BE2C (cell line): ENCODE data around the gene RNF213.
"Not testable (repeated sequence)": the region's sequence is repeated elsewhere in the genome, so short reads cannot be mapped to it uniquely, and the experiment has no call there.

Experiments
- DNase-seq: peaks from one replicate; pipeline ENCODE4 v3.0.0-alpha.2; 2020
- H3K27me3 ChIP-seq: fragments of 250-450 bp; sonication (Bioruptor Pico); 2 replicates; pipeline ENCODE4 v1.5.1; 2020; ENCODE audit warnings: mild to moderate bottlenecking
- H3K36me3 ChIP-seq: fragments of 250-450 bp; sonication (Bioruptor Pico); 2 replicates; pipeline ENCODE4 v1.5.1; 2020; ENCODE audit warnings: mild to moderate bottlenecking
- H3K4me1 ChIP-seq: fragments of 250-450 bp; sonication (Bioruptor Pico); 2 replicates; pipeline ENCODE4 v1.5.1; 2020
- H3K4me3 ChIP-seq: 2 replicates; pipeline ENCODE4 v1.5.1; 2011; ENCODE audit warnings: low read depth, low read length
- H3K9me3 ChIP-seq: fragments of 250-450 bp; sonication (Bioruptor Pico); 2 replicates; pipeline ENCODE4 v1.5.1; 2020
- TF ChIP-seq, protein P1 (sequence below): IDR thresholded peaks from 2 replicates; pipeline ENCODE4 v1.5.1; 2012; ENCODE audit warnings: mild to moderate bottlenecking, low read depth, low read length

RNF213 gene

DNA sequence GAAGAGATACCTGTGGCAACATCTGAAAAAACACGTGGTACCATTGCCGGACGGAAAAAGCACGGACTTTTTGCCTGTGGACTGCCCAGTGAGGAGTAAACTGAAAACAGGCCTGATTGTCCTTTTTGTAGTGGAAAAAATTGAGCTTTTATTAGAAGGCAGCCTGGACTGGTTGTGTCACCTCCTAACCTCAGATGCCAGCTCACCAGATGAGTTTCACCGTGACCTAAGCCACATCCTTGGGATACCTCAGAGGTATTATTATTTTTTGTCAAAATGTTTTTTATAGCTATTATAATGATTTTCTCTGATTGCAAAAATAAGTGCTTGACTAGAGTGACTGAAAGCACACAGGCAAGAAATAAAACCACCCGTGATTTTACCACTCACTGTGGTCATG lies 34.9 kb downstream of the RNF213 start:
- no peak for DNase-seq
- Histone ChIP-seq H3K36me3 (peaks cover 13% of the 10 kb centered on the region), H3K9me3 (no peaks in the 10 kb centered on the region; the same call in 1 of the 2 replicates), H3K27me3 (no peaks in the 10 kb centered on the region), H3K4me3 (no peak overlapping the region), H3K4me1 (no peaks in the 10 kb centered on the region)
- TF ChIP-seq, protein P1, sequence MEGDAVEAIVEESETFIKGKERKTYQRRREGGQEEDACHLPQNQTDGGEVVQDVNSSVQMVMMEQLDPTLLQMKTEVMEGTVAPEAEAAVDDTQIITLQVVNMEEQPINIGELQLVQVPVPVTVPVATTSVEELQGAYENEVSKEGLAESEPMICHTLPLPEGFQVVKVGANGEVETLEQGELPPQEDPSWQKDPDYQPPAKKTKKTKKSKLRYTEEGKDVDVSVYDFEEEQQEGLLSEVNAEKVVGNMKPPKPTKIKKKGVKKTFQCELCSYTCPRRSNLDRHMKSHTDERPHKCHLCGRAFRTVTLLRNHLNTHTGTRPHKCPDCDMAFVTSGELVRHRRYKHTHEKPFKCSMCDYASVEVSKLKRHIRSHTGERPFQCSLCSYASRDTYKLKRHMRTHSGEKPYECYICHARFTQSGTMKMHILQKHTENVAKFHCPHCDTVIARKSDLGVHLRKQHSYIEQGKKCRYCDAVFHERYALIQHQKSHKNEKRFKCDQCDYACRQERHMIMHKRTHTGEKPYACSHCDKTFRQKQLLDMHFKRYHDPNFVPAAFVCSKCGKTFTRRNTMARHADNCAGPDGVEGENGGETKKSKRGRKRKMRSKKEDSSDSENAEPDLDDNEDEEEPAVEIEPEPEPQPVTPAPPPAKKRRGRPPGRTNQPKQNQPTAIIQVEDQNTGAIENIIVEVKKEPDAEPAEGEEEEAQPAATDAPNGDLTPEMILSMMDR, result no peak

DNA sequence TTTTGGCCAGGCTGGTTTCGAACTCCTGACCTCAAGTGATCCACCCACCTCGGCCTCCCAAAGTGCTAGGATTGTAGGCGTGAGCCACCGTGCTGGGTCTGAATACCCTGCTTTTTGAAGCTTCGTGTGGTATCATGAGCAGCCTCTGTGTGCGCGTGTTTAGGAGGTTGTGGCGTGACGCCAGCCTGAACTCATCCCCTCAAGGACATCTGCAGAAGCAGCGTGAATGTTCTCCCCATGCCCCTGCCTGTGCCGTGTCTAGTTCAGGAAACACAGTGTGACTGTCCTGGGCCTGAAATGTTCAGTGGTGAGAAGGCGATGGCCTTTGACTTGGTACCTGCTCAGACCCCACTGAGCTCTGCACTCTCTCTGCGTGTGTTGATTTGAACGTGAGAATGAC lies 35.6 kb downstream of the RNF213 start:
- DNase-seq, result no peak
- no peaks in the 10 kb centered on the region; the same call in 1 of the 2 replicates for H3K9me3 ChIP-seq
- no peaks in the 10 kb centered on the region for H3K27me3 ChIP-seq
- TF ChIP-seq, protein P1, result no peak
- no peak overlapping the region for H3K4me3 ChIP-seq
- H3K4me1 ChIP-seq, result no peaks in the 10 kb centered on the region
- peaks cover 13% of the 10 kb centered on the region for H3K36me3 ChIP-seq

DNA sequence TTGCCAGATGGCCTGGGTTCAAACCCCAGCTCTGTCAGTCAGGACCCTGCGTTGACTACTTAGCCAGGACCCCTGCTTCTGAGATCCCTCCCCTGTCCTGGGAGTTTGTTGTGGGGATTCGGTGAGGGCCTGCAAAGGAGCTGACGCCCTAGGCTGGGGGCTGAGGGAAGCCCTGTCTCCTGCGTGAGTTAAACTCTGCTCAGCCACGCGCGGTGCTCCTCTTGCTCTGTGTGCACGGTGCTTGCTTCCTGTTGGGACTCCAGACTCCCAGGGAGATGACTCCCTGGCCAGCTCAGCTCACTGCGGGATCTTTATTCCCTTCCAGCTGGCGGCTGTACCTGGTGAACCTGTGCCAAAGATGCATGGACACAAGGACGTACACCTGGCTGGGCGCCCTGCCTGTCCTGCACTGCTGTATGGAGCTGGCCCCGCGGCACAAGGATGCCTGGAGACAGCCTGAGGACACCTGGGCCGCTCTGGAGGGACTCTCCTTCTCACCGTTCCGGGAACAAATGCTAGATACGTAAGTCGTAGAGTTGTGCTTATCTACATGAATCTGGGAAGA lies 37.4 kb downstream of the RNF213 start:
- Histone ChIP-seq H3K27me3 (no peaks in the 10 kb centered on the region), H3K36me3 (peaks cover 13% of the 10 kb centered on the region), H3K4me1 (no peaks in the 10 kb centered on the region), H3K9me3 (no peaks in the 10 kb centered on the region; the same call in 1 of the 2 replicates), H3K4me3 (no peak overlapping the region)
- TF ChIP-seq, protein P1, result no peak
- no peak for DNase-seq

DNA sequence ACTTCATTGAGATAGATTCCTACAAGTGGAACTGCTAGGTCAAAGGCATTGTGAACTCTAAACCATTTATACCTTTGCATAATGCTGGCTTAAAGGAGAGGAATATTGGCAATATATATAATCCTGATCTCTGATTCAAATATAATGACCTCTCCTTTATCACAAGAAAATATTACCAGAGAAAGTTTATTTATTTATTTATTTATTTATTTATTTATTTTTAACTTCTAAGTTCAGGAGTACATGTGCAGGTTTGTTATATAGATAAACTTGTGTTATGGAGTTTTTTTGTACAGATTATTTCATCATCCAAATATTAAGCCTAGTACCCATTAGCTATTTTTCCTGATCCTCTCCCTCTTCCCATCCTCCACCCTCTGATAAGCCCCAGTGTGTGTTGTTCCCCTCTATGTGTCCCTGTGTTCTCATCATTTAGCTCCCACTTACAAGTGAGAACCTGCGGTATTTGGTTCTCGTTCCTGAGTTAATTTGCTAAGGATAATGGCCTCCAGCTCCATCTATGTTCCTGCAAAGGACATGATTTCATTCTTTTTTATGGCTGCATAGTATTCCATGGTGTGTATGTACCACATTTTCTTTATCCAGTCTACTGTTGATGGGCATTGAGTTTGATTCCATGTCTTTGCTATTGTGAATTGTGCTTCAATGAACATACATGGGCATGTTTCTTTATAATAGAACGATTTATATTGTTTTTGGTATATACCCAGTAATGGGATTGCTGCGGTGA lies 38.9 kb downstream of the RNF213 start:
- not testable (repeated sequence) for DNase-seq, H3K9me3 ChIP-seq, H3K36me3 ChIP-seq, H3K4me1 ChIP-seq, H3K27me3 ChIP-seq, H3K4me3 ChIP-seq

DNA sequence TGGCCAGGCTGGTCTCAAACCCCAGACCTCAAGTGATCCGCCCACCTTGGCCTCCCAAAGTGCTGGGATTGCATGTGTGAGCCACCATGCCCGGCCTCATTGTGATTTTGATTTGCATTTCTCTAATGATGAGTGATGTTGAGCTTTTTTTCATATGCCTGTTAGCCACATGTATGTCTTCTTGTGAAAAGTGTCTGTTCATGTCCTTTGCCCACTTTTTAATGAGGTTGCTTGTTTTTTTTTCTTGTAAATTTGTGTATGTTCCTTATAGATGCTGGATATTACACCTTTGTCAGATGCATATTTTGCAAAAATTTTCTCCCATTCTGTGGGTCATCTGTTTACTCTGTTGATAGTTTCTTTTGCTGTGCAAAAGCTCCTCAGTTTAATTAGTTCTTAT lies 40.1 kb downstream of the RNF213 start:
- not testable (repeated sequence) for H3K36me3 ChIP-seq, H3K27me3 ChIP-seq, H3K9me3 ChIP-seq, H3K4me1 ChIP-seq, H3K4me3 ChIP-seq, DNase-seq

DNA sequence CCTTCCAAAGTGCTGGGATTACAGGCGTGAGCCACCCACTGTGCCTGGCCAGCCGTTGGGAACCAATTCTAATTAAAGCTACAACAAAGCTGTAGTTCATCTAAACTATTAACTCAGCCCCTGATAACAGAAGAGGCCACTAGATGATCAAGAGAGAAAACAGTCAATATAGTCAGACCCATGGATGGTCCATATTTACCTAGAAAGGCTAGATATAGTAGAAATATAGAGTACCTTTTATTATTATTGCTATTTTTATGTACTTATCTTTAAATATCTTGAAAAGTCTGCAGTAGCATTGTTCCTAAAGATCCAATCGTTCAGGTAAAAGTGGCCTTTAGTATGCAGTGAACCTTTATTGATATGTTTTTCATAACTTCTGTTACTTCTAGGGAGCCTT lies 43.2 kb downstream of the RNF213 start:
- no peaks in the 10 kb centered on the region for H3K27me3 ChIP-seq
- no peaks in the 10 kb centered on the region; the same call in 1 of the 2 replicates for H3K9me3 ChIP-seq
- H3K4me1 ChIP-seq, result no peaks in the 10 kb centered on the region
- DNase-seq, result no peak
- no peak overlapping the region for H3K4me3 ChIP-seq
- TF ChIP-seq, protein P1, result no peak
- H3K36me3 ChIP-seq, result peaks cover 4% of the 10 kb centered on the region

DNA sequence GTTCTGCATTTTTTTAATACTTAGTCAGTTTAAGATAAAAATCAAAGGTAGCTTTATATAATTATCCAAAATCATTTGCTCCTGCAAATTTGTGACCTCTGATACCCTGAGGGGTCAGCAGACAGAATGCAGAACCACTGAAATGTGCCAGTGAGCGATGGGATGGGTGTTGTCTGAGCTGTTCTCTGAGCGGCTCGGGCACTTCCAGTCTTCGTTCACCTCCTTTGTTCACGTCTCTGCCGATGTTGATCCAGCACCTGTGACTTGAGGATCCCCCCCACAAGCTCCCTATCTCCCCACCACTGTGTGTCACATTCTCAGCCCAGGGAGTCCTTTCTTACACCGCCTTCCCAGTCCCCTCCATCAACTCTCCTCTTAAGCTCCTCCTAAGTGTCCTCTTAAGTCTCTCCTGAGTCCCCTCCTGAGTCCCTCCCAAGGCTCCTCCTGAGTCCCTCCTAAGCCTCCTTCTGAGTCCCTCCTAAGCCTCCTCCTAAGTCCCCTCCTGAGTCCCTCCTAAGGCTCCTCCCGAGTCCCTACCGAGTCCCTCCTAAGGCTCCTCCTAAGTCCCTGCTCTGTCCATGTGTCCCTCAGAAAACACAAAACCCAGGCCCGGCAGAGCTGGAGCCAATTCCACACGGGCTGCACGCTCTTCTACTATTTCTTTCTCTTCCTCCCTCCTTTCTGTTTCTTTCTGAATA lies 47.5 kb downstream of the RNF213 start:
- TF ChIP-seq, protein P1, result no peak
- Histone ChIP-seq H3K4me3 (no peak overlapping the region), H3K9me3 (no peaks in the 10 kb centered on the region), H3K4me1 (no peaks in the 10 kb centered on the region), H3K27me3 (no peaks in the 10 kb centered on the region), H3K36me3 (no peaks in the 10 kb centered on the region; the same call in none of the 2 replicates)
- no peak for DNase-seq
